Stimulated activated CD8-positive, alpha-beta memory T cell treated with anti-CD3 and anti-CD28 coated beads, Interleukin-12 subunit alpha, Interleukin-12 subunit beta, amount 100 ng/mL, for 24 hours (primary cell): ENCODE results near the gene MXD4.
"Not testable (repeated sequence)": the region's sequence is repeated elsewhere in the genome, so short reads cannot be mapped to it uniquely, and the experiment has no call there.

Experiments used
- DNase-seq: peaks from one replicate; pipeline ENCODE4 v3.0.0-alpha.2; 2020; ENCODE audit errors: extremely low read depth

The MXD4 gene

GRCh38 chr4:2221378-2221777, 40.5 kb downstream of the MXD4 start:
- not testable (repeated sequence) for DNase-seq

GRCh38 chr4:2220016-2220630, 41.8 kb downstream of the MXD4 start:
- DNase-seq, result peak; percentile 46

GRCh38 chr4:2219233-2219760, 42.6 kb downstream of the MXD4 start:
- DNase-seq, result no peak

- DNase-seq, result no peak
Measured at GRCh38 chr4:2218436-2218835, 43.5 kb downstream of the MXD4 start.

- DNase-seq, result no peak
Measured at GRCh38 chr4:2217726-2218125, 44.2 kb downstream of the MXD4 start.

GRCh38 chr4:2212831-2213230, 49.1 kb downstream of the MXD4 start:
- no peak for DNase-seq

GRCh38 chr4:2202789-2203188, 59.1 kb downstream of the MXD4 start:
- not testable (repeated sequence) for DNase-seq
